ENCODE measurements around the gene SLC2A4RG.

SLC2A4RG gene

GRCh38 chr20:63752411-63753101 lies 13.0 kb downstream of the SLC2A4RG start:
- DNase-seq (ENCODE audit: low read depth in 2 of 2, low spot score in 1 of 2), result no peak

- no peak for DNase-seq (ENCODE audit: low read depth in 2 of 2, low spot score in 1 of 2)
Observed at GRCh38 chr20:63753381-63753780, 13.8 kb downstream of the SLC2A4RG start.

- DNase-seq (ENCODE audit: low read depth in 2 of 2, low spot score in 1 of 2), result no peak
Observed at GRCh38 chr20:63754008-63754407, 14.4 kb downstream of the SLC2A4RG start.

GRCh38 chr20:63755933-63756647 lies 16.5 kb downstream of the SLC2A4RG start:
- no peak for DNase-seq (ENCODE audit: low read depth in 2 of 2, low spot score in 1 of 2)

GRCh38 chr20:63756648-63756991 lies 17.0 kb downstream of the SLC2A4RG start:
- DNase-seq (ENCODE audit: low read depth in 2 of 2, low spot score in 1 of 2), result no peak

- DNase-seq (ENCODE audit: low read depth in 2 of 2, low spot score in 1 of 2), result no peak
Observed at GRCh38 chr20:63758152-63758551, 18.6 kb downstream of the SLC2A4RG start.

GRCh38 chr20:63759377-63759901 lies 19.9 kb downstream of the SLC2A4RG start:
- no peak for DNase-seq (ENCODE audit: low read depth in 2 of 2, low spot score in 1 of 2)

GRCh38 chr20:63765082-63765873 lies 25.7 kb downstream of the SLC2A4RG start:
- no peak for DNase-seq (ENCODE audit: low read depth in 2 of 2, low spot score in 1 of 2)

GRCh38 chr20:63765902-63766301 lies 26.3 kb downstream of the SLC2A4RG start:
- DNase-seq (ENCODE audit: low read depth in 2 of 2, low spot score in 1 of 2), result no peak

GRCh38 chr20:63766695-63767426 lies 27.3 kb downstream of the SLC2A4RG start:
- no peak for DNase-seq (ENCODE audit: low read depth in 2 of 2, low spot score in 1 of 2)

- DNase-seq (ENCODE audit: low read depth in 2 of 2, low spot score in 1 of 2), result no peak
Observed at GRCh38 chr20:63767456-63767855, 27.9 kb downstream of the SLC2A4RG start.

GRCh38 chr20:63767886-63768285 lies 28.3 kb downstream of the SLC2A4RG start:
- no peak for DNase-seq (ENCODE audit: low read depth in 2 of 2, low spot score in 1 of 2)

GRCh38 chr20:63768591-63769515 lies 29.3 kb downstream of the SLC2A4RG start:
- DNase-seq (ENCODE audit: low read depth in 2 of 2, low spot score in 1 of 2), result no peak

- DNase-seq (ENCODE audit: low read depth in 2 of 2, low spot score in 1 of 2), result no peak
Observed at GRCh38 chr20:63769891-63770474, 30.4 kb downstream of the SLC2A4RG start.

GRCh38 chr20:63771046-63771707 lies 31.6 kb downstream of the SLC2A4RG start:
- no peak for DNase-seq (ENCODE audit: low read depth in 2 of 2, low spot score in 1 of 2)

GRCh38 chr20:63772781-63773518 lies 33.4 kb downstream of the SLC2A4RG start:
- no peak for DNase-seq (ENCODE audit: low read depth in 2 of 2, low spot score in 1 of 2)

- no peak for DNase-seq (ENCODE audit: low read depth in 2 of 2, low spot score in 1 of 2)
Observed at GRCh38 chr20:63773571-63774241, 34.1 kb downstream of the SLC2A4RG start.

- no peak for DNase-seq (ENCODE audit: low read depth in 2 of 2, low spot score in 1 of 2)
Observed at GRCh38 chr20:63774306-63774705, 34.7 kb downstream of the SLC2A4RG start.
